ENCODE results near the gene FAM89B.
A peak's percentile ranks its signal among the peaks of the same experiment; 100 is the strongest.

Gene FAM89B

GRCh38 chr11:65613091-65613928 lies 41.0 kb downstream of the FAM89B start:
- no peak for DNase-seq

GRCh38 chr11:65615229-65615949 lies 43.1 kb downstream of the FAM89B start, which contains the start of gene PCNX3:
Gene PCNX3 (plus strand): TSS chr11:65615776. CDS start chr11:65616312, 536 bp downstream.
- DNase-seq = peak; percentile 100

DNA sequence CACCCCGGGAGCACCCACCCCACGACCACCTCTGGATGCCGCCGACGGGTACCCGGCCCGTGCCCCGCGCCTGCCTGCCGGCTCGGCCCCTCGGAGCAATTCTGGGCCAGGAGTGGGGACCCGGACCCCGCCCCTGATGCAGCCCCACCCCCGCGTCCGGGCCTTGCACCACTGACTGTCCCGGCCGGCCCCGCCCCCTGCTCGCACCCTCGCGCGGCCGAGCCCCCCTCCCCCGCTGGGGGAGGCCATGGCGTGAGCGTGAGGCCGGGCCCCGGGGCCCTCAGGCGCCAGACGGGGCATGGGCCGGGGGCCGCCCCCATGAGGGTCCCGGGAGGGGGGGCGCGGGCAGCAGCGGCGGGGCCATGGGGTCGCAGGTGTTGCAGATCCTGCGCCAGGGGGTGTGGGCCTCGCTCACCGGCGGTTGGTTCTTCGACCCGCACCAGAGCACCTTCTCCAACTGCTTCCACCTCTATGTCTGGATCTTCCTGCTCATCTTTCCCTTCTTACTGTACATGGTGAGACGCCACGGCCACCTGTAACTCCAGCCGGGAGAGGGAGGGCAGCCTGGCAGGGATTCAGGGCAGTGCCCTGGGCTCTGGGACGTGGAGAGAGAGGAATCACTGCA lies 43.7 kb downstream of the FAM89B start:
- no peak for DNase-seq

DNA sequence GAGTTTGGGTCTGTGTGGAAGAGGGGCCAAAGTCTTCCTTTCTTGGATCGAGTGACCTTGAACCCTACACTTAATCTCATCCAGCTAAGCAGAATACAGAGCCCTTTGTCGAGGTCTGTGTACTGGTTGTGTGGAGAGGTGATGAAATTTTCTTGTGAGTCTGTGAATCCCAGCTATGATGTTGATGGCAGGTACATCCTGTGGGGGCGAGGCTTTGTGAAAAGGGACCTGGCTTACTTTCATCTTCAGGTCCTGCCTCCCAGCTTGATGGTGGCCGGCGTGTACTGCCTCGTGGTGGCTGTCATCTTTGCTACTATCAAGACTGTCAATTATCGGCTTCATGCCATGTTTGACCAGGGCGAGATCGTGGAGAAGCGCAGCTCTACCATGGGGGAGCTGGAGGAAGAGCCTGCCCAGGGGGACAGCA lies 44.2 kb downstream of the FAM89B start:
- DNase-seq = no peak

- no peak for DNase-seq
Observed at GRCh38 chr11:65617136-65617850, 45.0 kb downstream of the FAM89B start.

DNA sequence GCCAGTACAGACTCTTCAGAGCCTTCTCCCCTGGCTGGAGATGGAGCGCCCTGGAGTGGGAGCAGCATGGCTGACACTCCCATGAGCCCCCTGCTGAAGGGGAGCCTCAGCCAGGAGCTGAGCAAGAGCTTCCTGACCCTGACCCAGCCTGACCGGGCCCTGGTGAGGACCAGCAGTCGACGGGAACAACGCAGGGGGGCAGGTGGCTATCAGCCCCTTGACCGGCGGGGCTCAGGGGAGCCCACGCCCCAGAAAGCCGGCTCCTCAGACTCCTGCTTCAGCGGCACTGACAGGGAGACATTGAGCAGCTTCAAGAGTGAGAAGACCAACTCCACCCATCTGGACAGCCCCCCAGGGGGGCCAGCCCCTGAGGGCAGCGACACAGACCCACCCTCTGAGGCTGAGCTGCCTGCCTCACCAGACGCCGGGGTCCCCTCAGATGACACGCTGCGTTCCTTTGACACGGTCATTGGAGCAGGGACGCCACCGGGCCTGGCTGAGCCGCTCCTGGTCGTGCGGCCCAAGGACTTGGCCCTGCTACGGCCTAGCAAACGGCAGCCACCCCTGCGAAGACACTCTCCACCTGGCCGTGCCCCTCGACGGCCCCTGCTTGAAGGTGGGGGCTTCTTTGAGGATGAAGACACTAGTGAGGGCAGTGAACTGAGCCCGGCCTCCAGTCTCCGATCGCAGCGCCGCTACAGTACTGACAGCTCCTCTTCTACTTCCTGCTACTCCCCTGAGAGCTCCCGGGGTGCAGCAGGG lies 45.8 kb downstream of the FAM89B start:
- DNase-seq = no peak

GRCh38 chr11:65618763-65619162 lies 46.4 kb downstream of the FAM89B start:
- DNase-seq = no peak

GRCh38 chr11:65619281-65619928 lies 47.1 kb downstream of the FAM89B start:
- no peak for DNase-seq

DNA sequence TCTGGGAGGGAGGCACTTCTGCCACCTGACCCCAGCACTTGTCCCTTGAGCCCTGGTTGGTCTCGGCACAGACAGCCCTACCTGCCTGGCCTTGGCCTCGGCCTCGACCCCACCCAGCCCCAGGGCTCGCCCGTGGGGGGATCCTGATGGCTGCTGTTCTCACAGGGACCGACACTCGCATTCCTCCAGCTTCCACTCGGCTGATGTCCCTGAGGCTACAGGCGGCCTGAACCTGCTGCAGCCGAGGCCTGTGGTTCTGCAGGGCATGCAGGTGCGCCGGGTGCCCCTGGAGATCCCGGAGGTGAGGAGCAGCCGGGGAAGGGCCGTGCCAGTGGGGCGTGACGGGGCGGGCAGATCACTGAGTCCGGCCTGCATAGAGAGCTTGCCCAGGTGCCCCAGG lies 48.3 kb downstream of the FAM89B start:
- DNase-seq = no peak

GRCh38 chr11:65621460-65621859 lies 49.1 kb downstream of the FAM89B start:
- DNase-seq = no peak

GRCh38 chr11:65622011-65622410 lies 49.7 kb downstream of the FAM89B start:
- no peak for DNase-seq

DNA sequence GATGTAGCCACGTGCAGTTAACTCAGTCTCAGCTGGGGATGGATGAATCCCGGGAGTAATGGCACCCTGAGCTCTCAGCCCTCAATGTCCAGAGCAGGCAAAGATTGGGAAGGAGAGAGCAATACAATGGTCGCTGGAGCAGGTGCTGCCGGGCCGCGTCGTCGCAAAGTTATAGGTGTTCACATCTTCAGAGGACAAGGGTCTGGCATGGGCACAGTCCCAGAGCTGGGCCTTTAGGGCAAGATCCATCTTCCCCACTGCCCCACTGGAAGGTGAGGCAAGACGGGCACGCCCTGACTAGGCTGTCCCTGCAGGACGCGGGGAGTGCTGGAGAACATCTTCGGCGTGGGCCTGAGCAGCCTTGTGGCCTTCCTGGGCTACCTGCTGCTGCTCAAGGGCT lies 50.8 kb downstream of the FAM89B start:
- no peak for DNase-seq

All from NCI-H2227 treated with DMSO at 0.1 percent for 48 hours (cell line).